Body of pancreas (tissue), 4 donors: ENCODE measurements around the gene RPS5. TPM values are rescaled to one million over a fixed set of nuclear protein-coding genes. Genes with fewer than 3 reads are reported as not detected.
A peak's percentile ranks its signal among the peaks of the same experiment; 100 is the strongest.
"Not testable (repeated sequence)": the region's sequence is repeated elsewhere in the genome, so short reads cannot be mapped to it uniquely, and the experiment has no call there.

Experiments
- ATAC-seq: fragments of 150-250 bp; one replicate; pipeline ENCODE4 v1.9.1; 2016
- DNase-seq, 4 donors: peaks; one replicate each; pipeline ENCODE4 v3.0.0-alpha.2; 2019
- H3K27ac ChIP-seq, 4 donors: fragments of 200-600 bp; sonication (generic); 1 replicate in 3 of 4; 2 replicates in 1 of 4; pipeline versions ENCODE4 v1.5.1 to v1.6.1; 2016 to 2019; ENCODE audit warnings: mild to moderate bottlenecking in 1 of 4, mixed read lengths in 1 of 4, moderate library complexity in 1 of 4
- H3K27me3 ChIP-seq, 2 donors: fragments of 200-600 bp; sonication (generic); one replicate each; pipeline ENCODE4 v1.6.0; 2016; ENCODE audit warnings: mild to moderate bottlenecking in 1 of 2
- H3K36me3 ChIP-seq, 2 donors: fragments of 200-600 bp; sonication (generic); replicated peaks in 1 of 2; 2 replicates each; pipeline ENCODE4 v1.5.1; 2016; ENCODE audit warnings: low read depth in 2 of 2; ENCODE audit not compliant: insufficient read depth in 1 of 2
- H3K4me1 ChIP-seq: fragments of 200-600 bp; sonication (generic); one replicate; pipeline ENCODE4 v1.6.0; 2016
- H3K4me3 ChIP-seq, 2 donors: fragments of 200-600 bp; sonication (generic); 1 replicate in 1 of 2; 2 replicates in 1 of 2; pipeline ENCODE4 v1.5.1; 2016 to 2019
- H3K9me3 ChIP-seq, 3 donors: fragments of 200-600 bp; sonication (generic); 1 replicate in 2 of 3; 2 replicates in 1 of 3; pipeline ENCODE4 v1.5.1; 2016
- CTCF ChIP-seq, 7 experiments: fragments of 450-650 bp in 4 of 7; fragments of 200-600 bp in 3 of 7; sonication (generic) in 3 of 7; IDR thresholded peaks; one replicate each; pipeline ENCODE4 v1.5.1; 2016 to 2019; ENCODE audit warnings: antibody characterized with exemption in 7 of 7
- POLR2A ChIP-seq, 3 donors: fragments of 450-650 bp; IDR thresholded peaks; one replicate each; pipeline ENCODE4 v1.6.1; 2016; ENCODE audit warnings: antibody characterized with exemption in 3 of 3, mild to moderate bottlenecking in 2 of 3
- WGBS, 2 donors: methylation state at CpG; one replicate each; pipeline ENCODE4 v1.1.5; 2017; 5-methylcytosine and 5-hydroxymethylcytosine counted together
- intact Hi-C: fragments of 100-400 bp; cut with DNase I; formaldehyde crosslinking; loops from one replicate; pipeline ENCODE4 v1.15.1; 2023
- microRNA-seq, 2 donors: library from miRNA; unstranded; fragments of <30 nt; microRNA quantifications; one replicate each; pipeline ENCODE4, GENCODE V29; 2016; ENCODE audit warnings: borderline number of aligned reads in 2 of 2, borderline replicate concordance in 2 of 2
- small RNA-seq: library from RNA; depleted of rRNA; stranded (forward); fragments of <200 nt; gene quantifications from one replicate; pipeline ENCODE3, GENCODE V24; 2016
- total RNA-seq, 2 donors: library from RNA; depleted of rRNA; stranded (reverse); fragments of >200 nt; gene quantifications; one replicate each; pipeline ENCODE4 v1.1.0, GENCODE V29; 2016

The RPS5 gene
- total RNA-seq, 2 donors from 2014 or later, result 577 to 1,133 TPM

- Histone ChIP-seq H3K4me3 (peak within 1 kb of the TSS; percentile 30 to 44), H3K27ac (peak within 1 kb of the TSS in 3 of 4 donors; percentile 12 to 70 (median 70)), H3K9me3 (peaks cover 0 to 42% (median 0%) of the 10 kb centered on the region in 3 donors), H3K4me1 (peaks cover 17% of the 10 kb centered on the region), H3K27me3 (no peaks in the 10 kb centered on the region), H3K36me3 (peaks cover 12 to 14% of the 10 kb centered on the region in 2 donors)
- 3 to 31% methylated on average over 4 to 56 of the region's 59 CpGs for WGBS, 2 donors
- ATAC-seq (peak; percentile 99), DNase-seq (peak; percentile 95 to 99 (median 97))
- TF ChIP-seq POLR2A (IDR thresholded peaks at IDR 0.05) (peak in 2 of 3 donors; percentile 51 to 55), CTCF (IDR thresholded peaks at IDR 0.05) (no peak)
- intact Hi-C loops, result no loop called here
These were observed 52.8 kb downstream of the RPS5 start, which contains the start of gene ZNF132 for GRCh38 chr19:58439576-58440554. Gene ZNF132, minus strand, starts transcription at chr19:58440153. Its CDS starts 332 bp downstream, at chr19:58439821.

- peak overlapping the region in 3 of 4 donors; percentile 12 to 70 (median 70) for H3K27ac ChIP-seq
- DNase-seq, result peak in 1 of 4 donors; percentile 17
- no peak for ATAC-seq
- H3K4me3 ChIP-seq, result peak overlapping the region; percentile 25 to 30
- H3K36me3 ChIP-seq, result peaks cover 7 to 10% of the 10 kb centered on the region in 2 donors
- peaks cover 17% of the 10 kb centered on the region for H3K4me1 ChIP-seq
- H3K27me3 ChIP-seq, result no peaks in the 10 kb centered on the region
- intact Hi-C loops, result no loop called here
- WGBS, 2 donors, result 9 to 61% methylated on average over 2 to 27 of the region's 31 CpGs
- H3K9me3 ChIP-seq, result peaks cover 0 to 35% (median 0%) of the 10 kb centered on the region in 3 donors
- TF ChIP-seq CTCF (IDR thresholded peaks at IDR 0.05), result no peak
These were observed 53.5 kb downstream of the RPS5 start for GRCh38 chr19:58440556-58440955.

- H3K4me3 ChIP-seq, H3K27ac ChIP-seq, H3K27me3 ChIP-seq, intact Hi-C loops, DNase-seq, ATAC-seq, H3K36me3 ChIP-seq: not testable (repeated sequence)
- 84 to 85% methylated on average over 7 of the region's 7 CpGs for WGBS, 2 donors
- H3K4me1 ChIP-seq, result peaks cover 17% of the 10 kb centered on the region
- H3K9me3 ChIP-seq, result peaks cover 0 to 13% (median 0%) of the 10 kb centered on the region in 3 donors
These were observed 55.9 kb downstream of the RPS5 start for GRCh38 chr19:58442986-58443385.

Small RNA genes lying within 50 kb of the gene (microRNA-seq; reads per million reads assigned to microRNA genes)
- gene MIR4754, result 0 reads per million in 2 donors

Small RNA genes lying within 50 kb of the gene (small RNA-seq; reads per million reads assigned to genes)
- gene MIR4754 (not detected), gene RNA5SP473 (1.6 reads per million, percentile 63 among the genes with 10 or more reads in this experiment)

Other genes with a start within 250 kb of the RPS5 start
- 1 to 10 TPM; 2.6 to 4.6 TPM for gene ZNF329, start 236.5 kb upstream of the RPS5 start, total RNA-seq
- 10 to 100 TPM; 15.6 to 31.6 TPM for gene ZNF274, start 204.2 kb upstream of the RPS5 start, total RNA-seq
- gene ZNF544, start 158.4 kb upstream of the RPS5 start, total RNA-seq, result 10 to 100 TPM in 1 of 2 donors, 1 to 10 TPM in 1; 9.9 to 17.1 TPM
- gene ZNF8, start 108.3 kb upstream of the RPS5 start, total RNA-seq, result 1 to 10 TPM; 3.6 to 4.6 TPM
- 10 to 100 TPM; 39.6 to 54.2 TPM for gene ERVK3-1, start 81.9 kb upstream of the RPS5 start, total RNA-seq
- gene ZSCAN22, start 60.3 kb upstream of the RPS5 start, total RNA-seq, result 1 to 10 TPM in 1 of 2 donors, under 1 TPM in 1; 0.99 to 3.1 TPM
- 10 to 100 TPM in 1 of 2 donors, 1 to 10 TPM in 1; 6.2 to 11.5 TPM for gene A1BG, start 33.8 kb upstream of the RPS5 start, total RNA-seq
- gene ZNF497, start 24.5 kb upstream of the RPS5 start, total RNA-seq, result 1 to 10 TPM; 4.6 to 4.7 TPM
- gene ZNF837, start 6.2 kb upstream of the RPS5 start, total RNA-seq, result 10 to 100 TPM in 1 of 2 donors, 1 to 10 TPM in 1; 7.3 to 15.2 TPM
- gene RNF225, start 8.4 kb downstream of the RPS5 start, total RNA-seq, result not detected
- 10 to 100 TPM in 1 of 2 donors, 1 to 10 TPM in 1; 4.9 to 11.5 TPM for gene ZNF584, start 21.4 kb downstream of the RPS5 start, total RNA-seq
- gene ZNF132, start 52.9 kb downstream of the RPS5 start, total RNA-seq, result 1 to 10 TPM; 3.4 to 5.9 TPM
- 1 to 10 TPM; 4.6 to 8.6 TPM for gene ZNF324B, start 64.4 kb downstream of the RPS5 start, total RNA-seq
- 10 to 100 TPM in 1 of 2 donors, 1 to 10 TPM in 1; 9.9 to 13.2 TPM for gene ZNF324, start 79.8 kb downstream of the RPS5 start, total RNA-seq
- gene ZNF446, start 89.1 kb downstream of the RPS5 start, total RNA-seq, result 10 to 100 TPM in 1 of 2 donors, 1 to 10 TPM in 1; 8.2 to 10.4 TPM
- gene SLC27A5, start 124.7 kb downstream of the RPS5 start, total RNA-seq, result 1 to 10 TPM; 5.4 to 9.9 TPM
- gene ZBTB45, start 132.5 kb downstream of the RPS5 start, total RNA-seq, result 10 to 100 TPM in 1 of 2 donors, 1 to 10 TPM in 1; 9.9 to 12.9 TPM
- 100 to 1,000 TPM; 244 to 273 TPM for gene TRIM28, start 156.8 kb downstream of the RPS5 start, total RNA-seq
- gene CHMP2A, start 167.8 kb downstream of the RPS5 start, total RNA-seq, result 10 to 100 TPM; 22.7 to 66.4 TPM
- gene UBE2M, start 171.3 kb downstream of the RPS5 start, total RNA-seq, result 10 to 100 TPM; 10.5 to 11.7 TPM
- gene MZF1, start 186.1 kb downstream of the RPS5 start, total RNA-seq, result 10 to 100 TPM; 31.4 to 59.3 TPM